LNCaP clone FGC (cell line): ENCODE results near the gene NAXE.

Experiments
- DNase-seq: peaks from one replicate; pipeline ENCODE4 v3.0.0-alpha.2; 2011; ENCODE audit warnings: low read depth
- H3K4me3 ChIP-seq: 2 replicates; pipeline ENCODE4 v1.5.1; 2011; ENCODE audit warnings: mild to moderate bottlenecking, low read depth, low read length, control low read depth
- TF ChIP-seq, protein P1 (sequence below): IDR thresholded peaks from 2 replicates; pipeline ENCODE4 v1.5.1; 2012; ENCODE audit warnings: mild to moderate bottlenecking; ENCODE audit not compliant: control insufficient read depth, insufficient read depth; ENCODE audit errors: extremely low read depth

The NAXE gene

DNA sequence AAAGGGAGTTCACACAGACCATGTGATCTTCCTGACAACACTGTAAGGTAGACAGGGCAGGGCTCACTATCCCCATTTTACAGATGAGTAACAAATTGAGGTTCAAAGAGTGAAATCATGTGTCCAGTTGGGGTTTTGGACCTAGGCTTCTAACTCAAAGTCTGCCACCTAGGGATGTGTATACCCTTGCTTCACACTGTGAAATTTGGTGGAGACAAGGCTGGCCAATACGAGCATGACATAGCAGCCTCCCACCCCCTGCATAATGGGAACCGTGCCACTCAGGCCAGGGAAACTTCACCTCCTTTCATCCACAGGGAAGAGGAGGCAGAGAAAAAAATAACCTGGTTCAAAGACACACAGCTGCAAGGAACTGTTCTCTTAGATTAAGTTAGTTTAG lies 26.1 kb upstream of the NAXE start:
- TF ChIP-seq, protein P1, sequence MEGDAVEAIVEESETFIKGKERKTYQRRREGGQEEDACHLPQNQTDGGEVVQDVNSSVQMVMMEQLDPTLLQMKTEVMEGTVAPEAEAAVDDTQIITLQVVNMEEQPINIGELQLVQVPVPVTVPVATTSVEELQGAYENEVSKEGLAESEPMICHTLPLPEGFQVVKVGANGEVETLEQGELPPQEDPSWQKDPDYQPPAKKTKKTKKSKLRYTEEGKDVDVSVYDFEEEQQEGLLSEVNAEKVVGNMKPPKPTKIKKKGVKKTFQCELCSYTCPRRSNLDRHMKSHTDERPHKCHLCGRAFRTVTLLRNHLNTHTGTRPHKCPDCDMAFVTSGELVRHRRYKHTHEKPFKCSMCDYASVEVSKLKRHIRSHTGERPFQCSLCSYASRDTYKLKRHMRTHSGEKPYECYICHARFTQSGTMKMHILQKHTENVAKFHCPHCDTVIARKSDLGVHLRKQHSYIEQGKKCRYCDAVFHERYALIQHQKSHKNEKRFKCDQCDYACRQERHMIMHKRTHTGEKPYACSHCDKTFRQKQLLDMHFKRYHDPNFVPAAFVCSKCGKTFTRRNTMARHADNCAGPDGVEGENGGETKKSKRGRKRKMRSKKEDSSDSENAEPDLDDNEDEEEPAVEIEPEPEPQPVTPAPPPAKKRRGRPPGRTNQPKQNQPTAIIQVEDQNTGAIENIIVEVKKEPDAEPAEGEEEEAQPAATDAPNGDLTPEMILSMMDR: no peak
- no peak overlapping the region for H3K4me3 ChIP-seq
- DNase-seq: no peak

DNA sequence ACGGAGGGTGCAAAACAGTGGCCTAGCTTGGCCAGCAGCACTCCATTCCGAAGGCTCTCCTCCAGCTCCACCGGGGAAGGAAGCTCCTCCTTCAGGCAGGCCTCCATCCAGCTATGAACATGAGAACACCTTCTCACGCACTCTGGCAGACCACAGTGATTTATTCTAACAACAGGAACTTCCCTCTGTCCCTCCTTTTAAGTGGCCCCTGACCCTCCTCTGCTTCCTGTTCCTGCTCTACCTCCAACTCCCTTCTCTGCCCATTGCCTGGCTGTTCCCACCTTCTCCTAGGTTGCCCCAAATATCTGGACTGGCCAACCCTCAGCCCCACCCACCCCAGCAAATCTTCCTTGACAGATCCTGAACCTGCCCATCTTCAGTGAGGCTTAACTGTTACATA lies 25.1 kb upstream of the NAXE start:
- no peak overlapping the region for H3K4me3 ChIP-seq
- DNase-seq: no peak
- TF ChIP-seq, protein P1: no peak

GRCh38 chr1:156571261-156571852 lies 20.2 kb upstream of the NAXE start:
- TF ChIP-seq, protein P1: no peak
- no peak for DNase-seq
- H3K4me3 ChIP-seq: peak overlapping the region; percentile 93

DNA sequence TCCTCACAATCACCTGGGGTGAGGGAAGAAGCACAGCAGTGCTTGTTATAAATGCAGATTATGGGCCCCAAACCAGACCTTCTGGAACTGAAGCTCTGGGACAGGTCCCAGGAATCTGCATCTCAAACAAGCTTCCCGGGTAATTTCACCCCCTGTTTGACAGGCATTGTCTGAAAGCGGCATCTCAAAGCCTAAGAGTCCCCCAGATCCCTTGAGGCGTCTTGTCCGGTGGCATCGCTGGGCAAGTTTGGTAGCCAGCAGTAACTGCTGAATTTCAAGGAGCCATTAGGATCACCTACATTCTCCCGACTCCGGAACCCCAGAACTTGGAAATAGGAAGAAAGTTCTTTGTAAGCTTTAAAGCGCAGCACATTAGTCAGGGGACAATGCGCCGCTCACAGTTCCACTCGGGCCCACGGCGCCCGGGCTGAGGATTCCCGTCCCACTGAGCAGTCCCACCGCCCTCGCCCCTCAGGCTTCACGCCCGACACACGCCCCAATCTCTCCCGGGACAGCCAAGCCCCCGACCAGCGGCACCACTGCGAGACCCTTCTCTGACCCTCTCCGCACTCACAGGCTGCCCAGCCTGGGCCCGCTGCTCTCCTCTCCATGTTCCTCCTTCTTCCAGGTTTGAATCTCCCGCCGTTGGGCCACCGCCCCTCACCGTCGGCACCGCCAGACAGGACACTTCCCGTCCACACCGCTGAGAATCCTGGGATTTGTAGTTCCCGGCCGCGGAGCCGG lies 19.5 kb upstream of the NAXE start, which contains the start of gene IQGAP3:
Gene IQGAP3 (minus strand): TSS at position 647 of the 744 bp plus-strand sequence. CDS start 36 bp downstream, at position 611.
- DNase-seq: peak; percentile 50
- peak within 1 kb of the TSS; percentile 93 for H3K4me3 ChIP-seq
- TF ChIP-seq, protein P1: no peak

- DNase-seq: no peak
- TF ChIP-seq, protein P1: no peak
- H3K4me3 ChIP-seq: peak overlapping the region; percentile 93
Observed at GRCh38 chr1:156572663-156573018, 18.9 kb upstream of the NAXE start.

DNA sequence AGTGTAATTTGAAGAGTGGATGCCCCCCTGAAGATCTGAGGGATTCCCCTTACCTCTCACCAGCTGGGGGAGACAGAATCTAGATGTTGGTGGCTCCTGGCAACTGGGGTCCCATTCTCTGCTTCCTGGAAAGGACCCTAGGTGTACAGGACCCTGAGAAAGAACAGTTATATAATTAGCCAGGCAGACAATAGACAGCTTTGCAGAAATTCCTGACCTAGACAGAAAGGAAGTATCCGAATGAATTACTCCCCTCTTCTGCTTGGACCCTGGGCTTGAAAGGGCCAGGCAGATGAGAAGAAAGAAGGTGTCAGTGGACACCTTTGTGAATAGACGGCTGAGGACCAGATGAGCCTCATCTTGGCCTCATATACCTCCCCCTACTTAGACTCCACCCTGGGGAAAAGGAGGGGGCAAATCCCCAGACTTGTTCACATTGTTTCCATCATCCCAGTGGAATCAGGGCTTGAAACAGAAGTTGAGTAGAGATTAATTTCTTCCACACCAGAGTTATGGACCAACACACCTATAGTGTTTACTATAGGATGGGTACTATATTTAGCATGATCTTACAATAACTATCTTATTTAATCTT lies 17.4 kb upstream of the NAXE start:
- TF ChIP-seq, protein P1: no peak
- no peak overlapping the region for H3K4me3 ChIP-seq
- DNase-seq: no peak

- TF ChIP-seq, protein P1: no peak
- no peak for DNase-seq
- no peak overlapping the region for H3K4me3 ChIP-seq
Observed at GRCh38 chr1:156577550-156577949, 14.0 kb upstream of the NAXE start.
